ENCODE results near the gene CADPS2. TPM values are rescaled to one million over a fixed set of nuclear protein-coding genes. Genes with fewer than 3 reads are reported as not detected.

Gene CADPS2
- total and polyA plus RNA-seq, 2 of the 4 experiments (the other 2 are of a cell fraction) = 0.10 to 0.54 TPM

- peak overlapping the region; percentile 57 for H2AFZ ChIP-seq (replicated peaks; ENCODE audit: low read length, poor library complexity)
Measured at GRCh38 chr7:122887198-122887597, 938 bp upstream of the CADPS2 start.

More at GRCh38 chr7:122887198-122887597, 938 bp upstream of the CADPS2 start:
- Histone ChIP-seq H3K27me3 (ENCODE audit: control insufficient read depth, insufficient read depth, low read length) (peaks cover 4% of the 10 kb centered on the region; the same call in 1 of the 2 replicates), H4K8ac (ENCODE audit: low read depth in 2 of 2, low read length in 2 of 2) (no peak overlapping the region), H2BK120ac (ENCODE audit: low read depth, low read length) (no peak overlapping the region), H3K14ac (replicated peaks; ENCODE audit: low read depth, low read length) (no peak overlapping the region), H4K5ac (ENCODE audit: low read depth, low read length) (no peak overlapping the region), H3K4me1 (ENCODE audit: control insufficient read depth, insufficient read depth, low read length) (no peaks in the 10 kb centered on the region), H3K56ac (ENCODE audit: extremely low read depth, insufficient read depth, low read length) (no peak overlapping the region), H4K20me1 (ENCODE audit: insufficient read depth, low read length) (no peaks in the 10 kb centered on the region), H3K4ac (ENCODE audit: low read depth, low read length) (no peak overlapping the region), H2BK15ac (ENCODE audit: low read depth, low read length) (no peak overlapping the region), H3K9me1 (ENCODE audit: insufficient read depth, low read length) (no peaks in the 10 kb centered on the region), H3K23ac (ENCODE audit: low read depth, low read length) (no peak overlapping the region), H2BK5ac (ENCODE audit: low read depth, low read length, poor library complexity, severe bottlenecking) (no peak overlapping the region), H3K27ac (ENCODE audit: insufficient read depth, low read length) (no peak overlapping the region), H3K9me3 (ENCODE audit: control insufficient read depth, insufficient read depth, low read length) (no peaks in the 10 kb centered on the region), H2AK5ac (ENCODE audit: low read depth, low read length) (no peak overlapping the region), H3K18ac (ENCODE audit: low read depth, low read length) (no peak overlapping the region), H3K79me1 (ENCODE audit: low read depth in 1 of 2, low read length in 2 of 2) (no peaks in the 10 kb centered on the region), H3K9ac (ENCODE audit: low read depth, low read length) (no peak overlapping the region), H4K91ac (ENCODE audit: insufficient read depth, low read depth, low read length) (no peak overlapping the region), H3K4me3 (ENCODE audit: insufficient read depth, low read depth, low read length) (no peak overlapping the region; the same call in 1 of the 2 replicates), H3K36me3 (ENCODE audit: control insufficient read depth, insufficient read depth, low read length) (no peaks in the 10 kb centered on the region), H3K4me2 (ENCODE audit: low read depth, low read length) (peak overlapping the region; percentile 86; the same call in 1 of the 2 replicates), H2AK9ac (replicated peaks; ENCODE audit: low read depth, low read length, poor library complexity) (no peak overlapping the region), H2BK20ac (ENCODE audit: low read depth, low read length) (no peak overlapping the region)
- TF ChIP-seq RCOR1 (IDR thresholded peaks at IDR 0.05; ENCODE audit: insufficient replicate concordance, low read length) (no peak), CEBPB (IDR thresholded peaks at IDR 0.05; ENCODE audit: low read depth, low read length) (no peak), MXI1 (IDR thresholded peaks at IDR 0.05; ENCODE audit: borderline replicate concordance, low read depth, low read length) (no peak), RAD21 (IDR thresholded peaks at IDR 0.05; ENCODE audit: low read length) (no peak), CHD1 (IDR thresholded peaks at IDR 0.05; ENCODE audit: low read depth, low read length) (no peak), RFX5 (IDR thresholded peaks at IDR 0.05; ENCODE audit: low read depth, low read length) (no peak), POLR2A (IDR thresholded peaks at IDR 0.05; ENCODE audit: low read depth, low read length) (no peak), BHLHE40 (IDR thresholded peaks at IDR 0.05; ENCODE audit: low read depth, low read length) (no peak), MAFK (IDR thresholded peaks at IDR 0.05; ENCODE audit: low read depth, low read length) (no peak), MAZ (IDR thresholded peaks at IDR 0.05; ENCODE audit: borderline replicate concordance, low read depth, low read length) (no peak), FOS (IDR thresholded peaks at IDR 0.05; ENCODE audit: low read depth, low read length) (no peak), SMC3 (IDR thresholded peaks at IDR 0.05; ENCODE audit: low read depth, low read length) (no peak), USF2 (IDR thresholded peaks at IDR 0.05; ENCODE audit: low read depth, low read length) (no peak), NFE2L2 (IDR thresholded peaks at IDR 0.05; ENCODE audit: low read depth, low read length) (no peak)
- TF ChIP-seq, protein P1, sequence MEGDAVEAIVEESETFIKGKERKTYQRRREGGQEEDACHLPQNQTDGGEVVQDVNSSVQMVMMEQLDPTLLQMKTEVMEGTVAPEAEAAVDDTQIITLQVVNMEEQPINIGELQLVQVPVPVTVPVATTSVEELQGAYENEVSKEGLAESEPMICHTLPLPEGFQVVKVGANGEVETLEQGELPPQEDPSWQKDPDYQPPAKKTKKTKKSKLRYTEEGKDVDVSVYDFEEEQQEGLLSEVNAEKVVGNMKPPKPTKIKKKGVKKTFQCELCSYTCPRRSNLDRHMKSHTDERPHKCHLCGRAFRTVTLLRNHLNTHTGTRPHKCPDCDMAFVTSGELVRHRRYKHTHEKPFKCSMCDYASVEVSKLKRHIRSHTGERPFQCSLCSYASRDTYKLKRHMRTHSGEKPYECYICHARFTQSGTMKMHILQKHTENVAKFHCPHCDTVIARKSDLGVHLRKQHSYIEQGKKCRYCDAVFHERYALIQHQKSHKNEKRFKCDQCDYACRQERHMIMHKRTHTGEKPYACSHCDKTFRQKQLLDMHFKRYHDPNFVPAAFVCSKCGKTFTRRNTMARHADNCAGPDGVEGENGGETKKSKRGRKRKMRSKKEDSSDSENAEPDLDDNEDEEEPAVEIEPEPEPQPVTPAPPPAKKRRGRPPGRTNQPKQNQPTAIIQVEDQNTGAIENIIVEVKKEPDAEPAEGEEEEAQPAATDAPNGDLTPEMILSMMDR (conservative IDR thresholded peaks at IDR 0.05; ENCODE audit: low read depth, low read length) = no peak
- TF ChIP-seq, protein P2, sequence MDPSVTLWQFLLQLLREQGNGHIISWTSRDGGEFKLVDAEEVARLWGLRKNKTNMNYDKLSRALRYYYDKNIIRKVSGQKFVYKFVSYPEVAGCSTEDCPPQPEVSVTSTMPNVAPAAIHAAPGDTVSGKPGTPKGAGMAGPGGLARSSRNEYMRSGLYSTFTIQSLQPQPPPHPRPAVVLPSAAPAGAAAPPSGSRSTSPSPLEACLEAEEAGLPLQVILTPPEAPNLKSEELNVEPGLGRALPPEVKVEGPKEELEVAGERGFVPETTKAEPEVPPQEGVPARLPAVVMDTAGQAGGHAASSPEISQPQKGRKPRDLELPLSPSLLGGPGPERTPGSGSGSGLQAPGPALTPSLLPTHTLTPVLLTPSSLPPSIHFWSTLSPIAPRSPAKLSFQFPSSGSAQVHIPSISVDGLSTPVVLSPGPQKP (IDR thresholded peaks at IDR 0.05; ENCODE audit: borderline replicate concordance, low read depth, low read length) = no peak
- ChIA-PET POLR2A (ENCODE audit: unreplicated experiment) (no interaction called here), CTCF (no interaction called here)
- peak; percentile 47 for ATAC-seq (ENCODE audit: low read depth)
- BruUV-seq (replicated peaks) = no TSS peak
- in situ Hi-C loops (cut with MboI; ENCODE audit: low sequenced_read_pairs) (no loop called here), intact Hi-C loops (cut with micrococcal nuclease) (no loop called here), dilution Hi-C loops (cut with HindIII; ENCODE audit: low sequenced_read_pairs, unreplicated experiment) (no loop called here)
- DNase-seq = peak; percentile 16
- WGBS, 2 experiments (ENCODE audit: extremely low coverage in 2 of 2, insufficient read length in 1 of 2) = 0% methylated on average over 5 of the region's 12 CpGs; no CpG with 5 or more reads in 1 of the 2 experiments
